ENCODE data around the gene SOX30.

GRCh38 chr5:157602505-157602904 lies 49.7 kb downstream of the SOX30 start:
- no peak for TF ChIP-seq CTCF (IDR thresholded peaks at IDR 0.05)
- TF ChIP-seq ZFX (IDR thresholded peaks at IDR 0.05; ENCODE audit: borderline replicate concordance): no peak

Measured in 22Rv1 (cell line).